MCF 10A (cell line): Measurements from ENCODE around the gene TUBB. TPM values are rescaled to one million over a fixed set of nuclear protein-coding genes. Genes with fewer than 3 reads are reported as not detected.

Experiments used
- BruUV-seq: library from RNA; stranded (reverse); fragments of 400-500 nt; replicated peaks from 2 replicates; lab custom pipeline; 2021; lab: Mats Ljungman, UMichigan
- CTCF ChIA-PET: fragments of 300-600 bp; sonication (Branson Sonifier 250); formaldehyde crosslinking; extraction: SDS; loops from one replicate; lab custom pipeline; 2021; ENCODE audit warnings: antibody characterized with exemption, inconsistent platforms; lab: Yijun Ruan, JAX
- POLR2A ChIA-PET: fragments of 300-600, 350-650 bp; sonication (Branson Sonifier 250); formaldehyde crosslinking; extraction: SDS; loops from one replicate; lab custom pipeline; 2020; ENCODE audit warnings: antibody characterized with exemption, inconsistent platforms; lab: Yijun Ruan, JAX
- DNase-seq: peaks from one replicate; pipeline ENCODE4 v3.0.0-alpha.2; 2018; ENCODE audit not compliant: unreplicated experiment
- H3K27ac Mint-ChIP-seq: one replicate; pipeline ENCODE4 v1.8.0; 2022; ENCODE audit warnings: mild to moderate bottlenecking, low read depth, mixed read lengths; ENCODE audit not compliant: unreplicated experiment
- H3K27me3 Mint-ChIP-seq: one replicate; pipeline ENCODE4 v1.8.0; 2022; ENCODE audit warnings: mixed read lengths; ENCODE audit not compliant: insufficient read depth, unreplicated experiment
- H3K36me3 Mint-ChIP-seq: one replicate; pipeline ENCODE4 v1.8.0; 2022; ENCODE audit warnings: mild to moderate bottlenecking, moderate library complexity, mixed read lengths; ENCODE audit not compliant: insufficient read depth, unreplicated experiment
- H3K4me1 Mint-ChIP-seq: one replicate; pipeline ENCODE4 v1.8.0; 2022; ENCODE audit warnings: mixed read lengths; ENCODE audit not compliant: insufficient read depth, unreplicated experiment
- H3K4me3 Mint-ChIP-seq: one replicate; pipeline ENCODE4 v1.8.0; 2022; ENCODE audit warnings: mild to moderate bottlenecking, moderate library complexity, mixed read lengths; ENCODE audit not compliant: unreplicated experiment
- H3K9me3 Mint-ChIP-seq: one replicate; pipeline ENCODE4 v1.8.0; 2022; ENCODE audit warnings: mixed read lengths; ENCODE audit not compliant: unreplicated experiment
- CTCF ChIP-seq: fragments of 200-600 bp; IDR thresholded peaks from one replicate; pipeline ENCODE4 v1.8.0; 2022; ENCODE audit warnings: antibody characterized with exemption, mild to moderate bottlenecking; ENCODE audit not compliant: unreplicated experiment
- intact Hi-C: fragments of 100-400 bp; cut with micrococcal nuclease; formaldehyde crosslinking; loops from 2 replicates; pipeline ENCODE4 v1.14.1; 2022
- total RNA-seq: library from RNA; stranded (reverse); gene quantifications from 2 replicates; pipeline ENCODE4 v1.2.3, GENCODE V29; 2022

TUBB gene
- total RNA-seq, 1 experiment from 2014 or later: 210 TPM

GRCh38 chr6:30688569-30688968, 31.6 kb upstream of the TUBB start:
- no TSS peak for BruUV-seq
- Mint-ChIP-seq H3K27me3 (no peaks in the 10 kb centered on the region), H3K4me1 (peaks cover 56% of the 10 kb centered on the region), H3K4me3 (peak overlapping the region; percentile 94), H3K9me3 (no peaks in the 10 kb centered on the region), H3K27ac (peak overlapping the region; percentile 80), H3K36me3 (peaks cover 13% of the 10 kb centered on the region)
- CTCF ChIA-PET: interaction anchor here (0.6 to 5.5 kb wide), 9 partner anchors 10 to 226 kb away, joined by 3 to 62 read pairs (median 6); partner anchors contain the start of genes DHX16 and VARS2
- no peak for DNase-seq
- intact Hi-C loops: loop anchor here (5.0 kb wide), 1 partner anchor 134 kb away; no protein-coding TSS in a partner anchor
- POLR2A ChIA-PET: interaction anchor here (0.8 to 13.9 kb wide), 9 partner anchors 8 to 196 kb away, joined by 3 to 477 read pairs (median 12); partner anchors contain the start of genes DDR1, DHX16, FLOT1 and MDC1
- no peak for TF ChIP-seq CTCF

DNA sequence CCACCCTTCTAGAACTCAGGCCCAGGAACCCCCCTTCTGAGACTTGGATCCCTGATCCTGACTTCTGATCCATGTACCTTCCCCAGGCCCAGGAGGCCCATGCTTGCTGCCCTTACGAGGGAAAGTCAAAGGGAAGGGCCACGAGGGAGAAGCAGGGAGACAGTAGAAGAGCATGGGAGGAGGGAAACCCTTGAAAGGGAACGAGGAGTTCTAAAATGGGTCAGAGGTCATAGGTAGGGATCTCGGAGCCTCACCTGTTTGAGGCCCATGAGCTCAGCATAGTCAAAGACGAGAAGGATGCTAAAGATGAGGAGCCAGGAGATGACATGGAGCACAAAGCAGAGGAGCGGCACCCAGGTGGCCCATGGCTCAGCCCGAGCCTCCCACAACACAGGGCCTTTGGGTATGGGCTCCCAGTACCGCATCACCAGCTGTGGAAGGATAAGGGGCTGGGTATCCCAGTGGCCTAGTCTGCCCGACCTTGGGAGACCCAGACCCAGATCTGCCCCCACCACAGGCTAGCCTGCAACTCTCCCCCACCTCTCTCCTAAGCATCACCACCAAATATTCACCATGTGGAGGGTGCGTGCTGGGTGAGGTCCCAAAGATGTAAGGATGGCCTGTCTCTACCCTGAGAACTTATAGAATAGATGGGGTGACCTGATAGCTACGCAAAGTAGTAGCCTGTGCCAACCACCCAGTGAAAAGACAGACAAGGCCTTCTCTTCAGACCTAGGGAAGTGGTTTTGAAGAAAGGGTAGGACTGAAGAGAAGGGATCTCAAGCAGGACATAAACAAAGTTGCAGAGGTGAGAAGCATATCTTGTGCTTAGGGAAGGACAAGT, 30.9 kb upstream of the TUBB start:
- peaks cover 13% of the 10 kb centered on the region for H3K36me3 Mint-ChIP-seq
- TF ChIP-seq CTCF: no peak
- no peaks in the 10 kb centered on the region for H3K9me3 Mint-ChIP-seq
- CTCF ChIA-PET: interaction anchor here (0.6 to 5.5 kb wide), 9 partner anchors 10 to 379 kb away, joined by 3 to 62 read pairs (median 3); partner anchors contain the start of genes DHX16 and VARS2
- H3K27me3 Mint-ChIP-seq: no peaks in the 10 kb centered on the region
- peak overlapping the region; percentile 94 for H3K4me3 Mint-ChIP-seq
- no peak for DNase-seq
- no TSS peak for BruUV-seq
- peak overlapping the region; percentile 80 for H3K27ac Mint-ChIP-seq
- peaks cover 51% of the 10 kb centered on the region for H3K4me1 Mint-ChIP-seq
- intact Hi-C loops: loop anchor here (5.0 kb wide), 1 partner anchor 133 kb away; no protein-coding TSS in a partner anchor
- POLR2A ChIA-PET: interaction anchor here (0.8 to 13.9 kb wide), 5 partner anchors 8 to 132 kb away, joined by 3 to 477 read pairs (median 17); partner anchors contain the start of genes DHX16, FLOT1, MDC1 and PRR3

DNA sequence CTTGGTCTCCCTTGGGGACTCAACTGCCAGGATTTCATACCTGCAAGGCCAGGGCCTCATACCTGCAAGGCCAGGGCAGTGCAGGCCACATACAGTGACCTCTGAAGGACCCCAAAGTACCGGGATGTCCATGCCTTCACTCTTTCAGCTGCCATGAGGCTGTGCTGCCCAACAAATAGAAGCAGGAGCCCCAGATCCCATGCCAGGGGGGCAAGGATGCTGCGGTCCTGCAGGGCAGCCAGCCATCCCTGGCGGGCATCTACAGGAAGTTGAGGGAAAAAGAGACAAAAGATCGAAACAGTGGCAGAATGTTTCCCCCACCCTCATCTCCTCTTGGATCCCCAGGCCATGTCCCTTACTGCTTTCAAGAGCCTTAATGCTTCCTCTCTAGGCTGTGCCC, 30.2 kb upstream of the TUBB start:
- intact Hi-C loops: loop anchor here (5.0 kb wide), 1 partner anchor 132 kb away; no protein-coding TSS in a partner anchor
- peak overlapping the region; percentile 94 for H3K4me3 Mint-ChIP-seq
- TF ChIP-seq CTCF: no peak
- H3K36me3 Mint-ChIP-seq: peaks cover 8% of the 10 kb centered on the region
- no peaks in the 10 kb centered on the region for H3K9me3 Mint-ChIP-seq
- H3K27me3 Mint-ChIP-seq: no peaks in the 10 kb centered on the region
- DNase-seq: no peak
- peak overlapping the region; percentile 90 for H3K27ac Mint-ChIP-seq
- CTCF ChIA-PET: interaction anchor here (0.7 to 5.5 kb wide), 5 partner anchors 11 to 378 kb away, joined by 3 to 62 read pairs (median 24); no protein-coding TSS in a partner anchor
- peaks cover 50% of the 10 kb centered on the region for H3K4me1 Mint-ChIP-seq
- BruUV-seq: no TSS peak
- POLR2A ChIA-PET: interaction anchor here (0.8 to 13.9 kb wide), 14 partner anchors 8 to 711 kb away, joined by 3 to 477 read pairs (median 8); partner anchors contain the start of genes ABCF1, DHX16, MDC1 and MRPS18B
